ENCODE results near the gene SNRPB.

SNRPB gene

GRCh38 chr20:2421247-2421646 lies 49.3 kb downstream of the SNRPB start:
- Histone ChIP-seq H3F3A (ENCODE audit: control insufficient read depth, insufficient read depth) (no peaks in the 10 kb centered on the region), H3K9me3 (ENCODE audit: control insufficient read depth, insufficient read depth, low read length) (no peaks in the 10 kb centered on the region), H3K27me3 (ENCODE audit: control insufficient read depth, low read length) (peaks cover 12% of the 10 kb centered on the region), H3K9me2 (replicated peaks; ENCODE audit: control insufficient read depth, low read length) (no peaks in the 10 kb centered on the region), H3K27ac (ENCODE audit: low read depth, low read length) (no peak overlapping the region), H3K4me2 (ENCODE audit: low read length) (no peak overlapping the region), H4K20me1 (ENCODE audit: control insufficient read depth, insufficient read depth, low read depth, low read length) (no peaks in the 10 kb centered on the region), H3K4me3 (ENCODE audit: low read length) (no peak overlapping the region), H3K79me2 (ENCODE audit: control insufficient read depth, low read length) (no peaks in the 10 kb centered on the region), H3K4me1 (ENCODE audit: control insufficient read depth, low read length) (no peaks in the 10 kb centered on the region), H3K36me3 (ENCODE audit: control insufficient read depth, low read length) (no peaks in the 10 kb centered on the region)
- no peak for TF ChIP-seq EZH2phosphoT487 (IDR thresholded peaks at IDR 0.05; ENCODE audit: borderline replicate concordance, low read length)
- TF ChIP-seq CTCF (IDR thresholded peaks at IDR 0.05; ENCODE audit: low read depth, low read length, poor library complexity, severe bottlenecking): no peak

DNA sequence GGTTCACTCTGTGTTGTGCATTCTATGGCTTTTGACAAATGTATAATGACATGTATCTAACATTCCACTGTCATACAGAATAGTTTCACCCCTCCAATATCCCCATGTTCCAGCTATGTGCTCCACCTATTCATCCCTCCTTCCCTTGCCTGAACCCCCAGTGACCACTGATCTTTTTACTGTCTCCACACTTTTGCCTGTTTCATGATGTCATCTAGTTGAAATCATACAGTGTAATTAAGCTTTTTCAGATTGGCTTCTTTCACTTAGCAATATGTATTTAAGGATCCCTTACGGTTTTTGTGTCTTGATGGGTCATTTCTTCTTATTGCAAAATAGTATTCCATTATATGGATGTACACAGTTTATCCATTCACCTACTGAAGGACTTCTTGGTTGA lies 50.1 kb downstream of the SNRPB start:
- Histone ChIP-seq H4K20me1 (ENCODE audit: control insufficient read depth, insufficient read depth, low read depth, low read length) (no peaks in the 10 kb centered on the region), H3K9me3 (ENCODE audit: control insufficient read depth, insufficient read depth, low read length) (no peaks in the 10 kb centered on the region)

GRCh38 chr20:2418388-2418787 lies 52.2 kb downstream of the SNRPB start:
- H3K27me3 ChIP-seq (ENCODE audit: control insufficient read depth, low read length): peaks cover 7% of the 10 kb centered on the region; the same call in 1 of the 2 replicates
- no peak overlapping the region for H3K4me3 ChIP-seq (ENCODE audit: low read length)
- H3K9me2 ChIP-seq (replicated peaks; ENCODE audit: control insufficient read depth, low read length): no peaks in the 10 kb centered on the region
- no peak overlapping the region for H3K4me2 ChIP-seq (ENCODE audit: low read length)
- H3K9me3 ChIP-seq (ENCODE audit: control insufficient read depth, insufficient read depth, low read length): no peaks in the 10 kb centered on the region
- H3K79me2 ChIP-seq (ENCODE audit: control insufficient read depth, low read length): no peaks in the 10 kb centered on the region
- H4K20me1 ChIP-seq (ENCODE audit: control insufficient read depth, insufficient read depth, low read depth, low read length): no peaks in the 10 kb centered on the region
- H3K36me3 ChIP-seq (ENCODE audit: control insufficient read depth, low read length): no peaks in the 10 kb centered on the region
- H3K27ac ChIP-seq (ENCODE audit: low read depth, low read length): no peak overlapping the region
- H3K4me1 ChIP-seq (ENCODE audit: control insufficient read depth, low read length): no peaks in the 10 kb centered on the region
- H3F3A ChIP-seq (ENCODE audit: control insufficient read depth, insufficient read depth): no peaks in the 10 kb centered on the region
- TF ChIP-seq CTCF (IDR thresholded peaks at IDR 0.05; ENCODE audit: low read depth, low read length, poor library complexity, severe bottlenecking): no peak
- TF ChIP-seq EZH2phosphoT487 (IDR thresholded peaks at IDR 0.05; ENCODE audit: borderline replicate concordance, low read length): no peak

More for the DNA sequence above, 50.1 kb downstream of the SNRPB start:
- Histone ChIP-seq H3K4me1 (ENCODE audit: control insufficient read depth, low read length) (no peaks in the 10 kb centered on the region), H3K9me2 (replicated peaks; ENCODE audit: control insufficient read depth, low read length) (no peaks in the 10 kb centered on the region), H3K27ac (ENCODE audit: low read depth, low read length) (no peak overlapping the region), H3K4me2 (ENCODE audit: low read length) (no peak overlapping the region), H3F3A (ENCODE audit: control insufficient read depth, insufficient read depth) (no peaks in the 10 kb centered on the region), H3K79me2 (ENCODE audit: control insufficient read depth, low read length) (no peaks in the 10 kb centered on the region), H3K36me3 (ENCODE audit: control insufficient read depth, low read length) (no peaks in the 10 kb centered on the region), H3K4me3 (ENCODE audit: low read length) (no peak overlapping the region), H3K27me3 (ENCODE audit: control insufficient read depth, low read length) (peaks cover 8% of the 10 kb centered on the region; the same call in 1 of the 2 replicates)
- TF ChIP-seq CTCF (IDR thresholded peaks at IDR 0.05; ENCODE audit: low read depth, low read length, poor library complexity, severe bottlenecking) (no peak), EZH2phosphoT487 (IDR thresholded peaks at IDR 0.05; ENCODE audit: borderline replicate concordance, low read length) (no peak)

- TF ChIP-seq EZH2phosphoT487 (IDR thresholded peaks at IDR 0.05; ENCODE audit: borderline replicate concordance, low read length): no peak
- Histone ChIP-seq H3K4me2 (ENCODE audit: low read length) (no peak overlapping the region), H3K27ac (ENCODE audit: low read depth, low read length) (no peak overlapping the region), H3K9me3 (ENCODE audit: control insufficient read depth, insufficient read depth, low read length) (no peaks in the 10 kb centered on the region), H3K79me2 (ENCODE audit: control insufficient read depth, low read length) (no peaks in the 10 kb centered on the region), H3F3A (ENCODE audit: control insufficient read depth, insufficient read depth) (no peaks in the 10 kb centered on the region), H4K20me1 (ENCODE audit: control insufficient read depth, insufficient read depth, low read depth, low read length) (no peaks in the 10 kb centered on the region), H3K4me1 (ENCODE audit: control insufficient read depth, low read length) (no peaks in the 10 kb centered on the region), H3K36me3 (ENCODE audit: control insufficient read depth, low read length) (no peaks in the 10 kb centered on the region), H3K27me3 (ENCODE audit: control insufficient read depth, low read length) (peaks cover 5% of the 10 kb centered on the region; the same call in 1 of the 2 replicates), H3K9me2 (replicated peaks; ENCODE audit: control insufficient read depth, low read length) (no peaks in the 10 kb centered on the region), H3K4me3 (ENCODE audit: low read length) (no peak overlapping the region)
Observed at GRCh38 chr20:2417213-2417541, 53.4 kb downstream of the SNRPB start.
